Articular chondrocyte of knee joint (primary cell): Measurements from ENCODE around the gene BRD8. TPM values are rescaled to one million over a fixed set of nuclear protein-coding genes. Genes with fewer than 3 reads are reported as not detected.

ENCODE experiments used
- small RNA-seq: library from RNA; depleted of rRNA; stranded (forward); fragments of <200 nt; gene quantifications from one replicate; pipeline ENCODE3, GENCODE V24; 2012
- total RNA-seq: library from RNA; depleted of rRNA; stranded (reverse); fragments of >200 nt; gene quantifications from 2 replicates; pipeline ENCODE4 v1.2.3, GENCODE V29; 2012

The BRD8 gene, protein sequence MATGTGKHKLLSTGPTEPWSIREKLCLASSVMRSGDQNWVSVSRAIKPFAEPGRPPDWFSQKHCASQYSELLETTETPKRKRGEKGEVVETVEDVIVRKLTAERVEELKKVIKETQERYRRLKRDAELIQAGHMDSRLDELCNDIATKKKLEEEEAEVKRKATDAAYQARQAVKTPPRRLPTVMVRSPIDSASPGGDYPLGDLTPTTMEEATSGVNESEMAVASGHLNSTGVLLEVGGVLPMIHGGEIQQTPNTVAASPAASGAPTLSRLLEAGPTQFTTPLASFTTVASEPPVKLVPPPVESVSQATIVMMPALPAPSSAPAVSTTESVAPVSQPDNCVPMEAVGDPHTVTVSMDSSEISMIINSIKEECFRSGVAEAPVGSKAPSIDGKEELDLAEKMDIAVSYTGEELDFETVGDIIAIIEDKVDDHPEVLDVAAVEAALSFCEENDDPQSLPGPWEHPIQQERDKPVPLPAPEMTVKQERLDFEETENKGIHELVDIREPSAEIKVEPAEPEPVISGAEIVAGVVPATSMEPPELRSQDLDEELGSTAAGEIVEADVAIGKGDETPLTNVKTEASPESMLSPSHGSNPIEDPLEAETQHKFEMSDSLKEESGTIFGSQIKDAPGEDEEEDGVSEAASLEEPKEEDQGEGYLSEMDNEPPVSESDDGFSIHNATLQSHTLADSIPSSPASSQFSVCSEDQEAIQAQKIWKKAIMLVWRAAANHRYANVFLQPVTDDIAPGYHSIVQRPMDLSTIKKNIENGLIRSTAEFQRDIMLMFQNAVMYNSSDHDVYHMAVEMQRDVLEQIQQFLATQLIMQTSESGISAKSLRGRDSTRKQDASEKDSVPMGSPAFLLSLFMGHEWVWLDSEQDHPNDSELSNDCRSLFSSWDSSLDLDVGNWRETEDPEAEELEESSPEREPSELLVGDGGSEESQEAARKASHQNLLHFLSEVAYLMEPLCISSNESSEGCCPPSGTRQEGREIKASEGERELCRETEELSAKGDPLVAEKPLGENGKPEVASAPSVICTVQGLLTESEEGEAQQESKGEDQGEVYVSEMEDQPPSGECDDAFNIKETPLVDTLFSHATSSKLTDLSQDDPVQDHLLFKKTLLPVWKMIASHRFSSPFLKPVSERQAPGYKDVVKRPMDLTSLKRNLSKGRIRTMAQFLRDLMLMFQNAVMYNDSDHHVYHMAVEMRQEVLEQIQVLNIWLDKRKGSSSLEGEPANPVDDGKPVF
- total RNA-seq = 61.4 and 63.9 TPM in 2 replicates

DNA sequence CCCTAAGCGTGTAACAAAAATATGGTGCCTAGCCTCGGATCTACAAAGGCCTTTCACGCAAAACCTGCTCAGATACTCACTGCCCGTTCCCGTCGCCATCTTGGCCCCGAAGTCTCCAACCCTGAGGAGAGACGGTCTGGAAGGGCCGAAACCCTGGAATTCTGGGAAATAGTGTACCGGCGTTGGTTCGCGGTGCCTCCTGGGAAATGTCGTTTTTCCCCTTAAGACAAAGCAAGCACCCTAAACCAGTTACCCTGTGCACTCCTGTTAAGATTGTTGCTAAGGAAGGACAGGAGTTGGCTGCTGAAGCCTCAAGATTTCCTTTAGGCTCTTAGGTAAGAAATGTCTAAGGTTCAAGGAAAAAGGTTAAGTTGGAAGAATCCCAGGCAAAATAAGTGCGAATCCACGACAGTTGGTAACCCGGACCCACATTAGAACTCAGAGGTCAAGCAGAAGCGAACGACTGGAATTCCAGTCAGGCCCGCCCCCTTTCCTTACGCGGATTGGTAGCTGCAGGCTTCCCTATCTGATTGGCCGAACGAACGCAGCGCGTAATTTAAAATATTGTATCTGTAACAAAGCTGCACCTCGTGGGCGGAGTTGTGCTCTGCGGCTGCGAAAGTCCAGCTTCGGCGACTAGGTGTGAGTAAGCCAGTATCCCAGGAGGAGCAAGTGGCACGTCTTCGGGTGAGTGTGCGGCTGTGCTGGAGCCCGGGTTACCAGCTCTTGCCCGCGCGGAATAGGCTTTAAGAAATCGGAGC is at the start of gene BRD8, which contains the start of gene KIF20A:
TSS of gene BRD8 (minus strand) at position 115 of the 761 bp plus-strand sequence. CDS start at position 99, 16 bp downstream.
TSS of gene KIF20A (plus strand) at position 597 of the 761 bp plus-strand sequence. CDS start 569 bp downstream, outside the sequence.

DNA sequence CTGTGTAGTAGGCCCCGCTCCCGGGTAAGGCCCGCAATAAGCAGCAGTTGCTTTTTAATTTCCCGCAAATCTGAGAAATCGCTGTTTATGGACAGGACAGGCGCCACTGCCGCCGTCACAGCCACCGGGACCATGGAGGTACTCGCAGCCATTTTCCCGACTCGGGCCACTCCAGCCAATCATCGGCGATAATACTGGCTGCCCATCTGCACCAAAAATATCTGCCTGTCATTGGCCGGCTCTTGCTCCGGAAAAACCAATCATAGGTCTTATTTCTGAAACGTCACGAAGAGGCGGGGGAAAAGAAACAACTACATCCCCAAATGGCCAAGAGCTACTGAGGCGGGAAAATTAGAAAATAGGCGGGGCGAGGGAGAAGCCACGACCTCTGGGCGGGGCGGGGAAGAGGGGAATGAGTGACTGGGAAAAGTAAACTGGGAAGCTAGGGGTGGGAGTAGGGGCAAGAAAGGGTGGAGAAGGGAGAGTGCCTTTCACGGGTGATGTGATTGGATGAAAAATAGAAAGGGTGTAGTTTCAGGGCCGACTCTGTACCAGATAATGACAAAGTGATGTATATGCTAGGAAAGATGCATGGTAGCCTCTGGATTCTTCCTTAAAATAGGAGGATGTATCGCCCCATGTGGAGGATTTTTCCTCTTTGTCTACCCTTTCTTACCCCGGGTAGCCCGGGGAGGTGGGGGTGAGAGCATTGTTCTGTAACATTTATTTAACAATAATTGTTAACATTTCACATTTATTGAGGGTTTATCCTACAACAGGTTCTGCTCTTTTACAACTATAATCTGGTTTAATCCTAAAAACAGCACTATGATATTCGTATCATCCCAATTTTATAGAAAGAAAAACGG is 35.0 kb upstream of the BRD8 start, which contains the start of gene CDC23:
TSS of gene CDC23 (minus strand) at position 163 of the 869 bp plus-strand sequence. CDS start at position 152, 11 bp downstream.

DNA sequence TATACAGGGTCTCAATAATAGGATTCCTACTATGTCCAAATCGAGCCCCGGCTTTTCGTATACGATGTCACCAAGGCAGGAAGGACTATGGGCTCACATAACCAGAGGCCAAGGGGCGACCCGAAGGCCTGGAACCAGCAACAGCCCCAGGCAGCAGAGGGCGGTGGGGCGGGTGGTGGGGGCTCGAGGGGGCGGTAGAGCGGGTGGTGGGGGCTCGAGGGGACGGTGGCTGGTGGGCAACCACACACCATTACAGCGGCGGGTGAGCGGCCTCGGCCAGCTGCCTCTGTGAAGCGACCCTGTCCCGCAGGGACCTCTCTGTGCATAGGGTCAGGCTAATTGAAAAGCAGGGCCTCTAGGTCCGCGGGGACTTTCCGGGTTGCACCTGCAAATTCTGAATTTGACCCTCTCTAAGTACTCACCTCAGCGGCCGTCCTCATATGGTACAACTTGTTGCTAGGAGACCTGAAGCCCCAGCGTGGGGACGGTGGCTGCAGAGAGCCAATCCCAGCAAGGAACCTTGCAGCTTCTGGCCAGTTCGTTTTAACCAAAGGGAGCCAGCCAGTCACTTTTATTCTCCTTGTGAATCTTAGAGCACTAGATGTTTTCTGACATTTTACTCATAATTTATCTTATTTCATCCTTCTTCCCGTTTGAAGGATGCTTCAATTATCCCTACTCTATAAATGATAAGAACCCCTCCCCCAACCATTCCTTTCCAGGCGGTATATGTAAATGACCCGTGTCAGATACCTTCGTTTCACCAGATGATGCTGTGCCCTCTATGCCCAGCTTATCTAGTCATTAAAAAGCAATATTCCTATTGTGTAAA is 39.3 kb downstream of the BRD8 start, which contains the start of gene NME5:
TSS of gene NME5 (minus strand) at position 480 of the 832 bp plus-strand sequence. CDS start 648 bp downstream, outside the sequence.

Small RNA genes lying within 50 kb of the gene (small RNA-seq; reads per million reads assigned to genes)
- gene RNU6-460P (not detected), gene RNU6-888P (not detected)

Other genes starting within 250 kb of the BRD8 start
- gene FAM13B, start 145.6 kb downstream of the BRD8 start, total RNA-seq = 56.6 and 59.3 TPM in 2 replicates
- gene WNT8A, start 94.6 kb downstream of the BRD8 start, total RNA-seq = not detected in 2 replicates
- gene NME5, start 39.2 kb downstream of the BRD8 start, total RNA-seq = 11.1 and 11.5 TPM in 2 replicates
- gene KIF20A, start 482 bp upstream of the BRD8 start, total RNA-seq = 31.6 and 47.7 TPM in 2 replicates
- gene CDC23, start 34.7 kb upstream of the BRD8 start, total RNA-seq = 32.6 and 34.2 TPM in 2 replicates
- not detected in 2 replicates for gene GFRA3, start 96.0 kb upstream of the BRD8 start, total RNA-seq
- gene CDC25C, start 153.2 kb upstream of the BRD8 start, total RNA-seq = 3.4 and 5.9 TPM in 2 replicates
- gene FAM53C, start 159.6 kb upstream of the BRD8 start, total RNA-seq = 32.1 and 32.6 TPM in 2 replicates
- gene KDM3B, start 174.1 kb upstream of the BRD8 start, total RNA-seq = 55.7 and 60.1 TPM in 2 replicates